ENCODE measurements around the gene FES. TPM values are rescaled to one million over a fixed set of nuclear protein-coding genes. Genes with fewer than 3 reads are reported as not detected.
"Not testable (repeated sequence)": the region's sequence is repeated elsewhere in the genome, so short reads cannot be mapped to it uniquely, and the experiment has no call there.

FES gene
- polyA plus RNA-seq, 1 of the 3 experiments (the other 2 are of a cell fraction), result 0.03 TPM

DNA sequence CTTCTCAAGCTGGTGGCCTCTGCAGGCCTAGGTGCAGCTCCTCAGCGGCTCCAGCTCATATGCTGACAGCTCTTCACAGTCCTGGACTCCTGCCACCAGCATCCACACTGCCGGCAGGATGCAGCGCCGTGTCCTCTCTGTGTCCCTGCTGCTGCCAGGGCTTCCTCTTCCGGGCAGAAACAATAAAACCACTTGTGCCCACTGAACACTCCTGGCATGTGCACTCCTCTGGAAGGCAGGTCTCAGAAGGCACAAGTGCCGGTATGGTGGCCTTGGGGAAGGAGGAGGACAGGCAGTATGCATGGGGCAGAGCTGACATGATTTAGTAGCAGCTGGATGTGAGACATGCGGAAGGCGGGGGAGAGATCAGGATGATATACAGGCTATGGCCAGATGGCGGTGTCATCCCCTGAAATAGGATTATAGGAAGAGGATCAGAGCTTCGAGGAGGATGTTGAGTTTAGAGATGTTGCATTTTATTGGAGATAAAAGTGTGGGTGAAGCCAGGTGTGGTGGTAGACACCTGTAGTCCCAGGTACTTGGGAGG lies 11.3 kb downstream of the FES start (continued):
- TF ChIP-seq GABPA (IDR thresholded peaks at IDR 0.05; ENCODE audit: low read depth) (no peak), TCF12 (IDR thresholded peaks at IDR 0.05) (no peak), SMC3 (IDR thresholded peaks at IDR 0.05; ENCODE audit: low read depth, low read length) (no peak; the same call in 1 of the 2 replicates), SIN3A (IDR thresholded peaks at IDR 0.05; ENCODE audit: borderline replicate concordance, low read depth, low read length) (no peak), USF2 (IDR thresholded peaks at IDR 0.05; ENCODE audit: borderline replicate concordance, low read depth, low read length) (no peak), ZBTB33 (IDR thresholded peaks at IDR 0.05; ENCODE audit: borderline replicate concordance, low read depth) (no peak), RXRA (IDR thresholded peaks at IDR 0.05; ENCODE audit: borderline replicate concordance, low read depth) (no peak), YY1 (IDR thresholded peaks at IDR 0.05; ENCODE audit: low read depth) (no peak)

DNA sequence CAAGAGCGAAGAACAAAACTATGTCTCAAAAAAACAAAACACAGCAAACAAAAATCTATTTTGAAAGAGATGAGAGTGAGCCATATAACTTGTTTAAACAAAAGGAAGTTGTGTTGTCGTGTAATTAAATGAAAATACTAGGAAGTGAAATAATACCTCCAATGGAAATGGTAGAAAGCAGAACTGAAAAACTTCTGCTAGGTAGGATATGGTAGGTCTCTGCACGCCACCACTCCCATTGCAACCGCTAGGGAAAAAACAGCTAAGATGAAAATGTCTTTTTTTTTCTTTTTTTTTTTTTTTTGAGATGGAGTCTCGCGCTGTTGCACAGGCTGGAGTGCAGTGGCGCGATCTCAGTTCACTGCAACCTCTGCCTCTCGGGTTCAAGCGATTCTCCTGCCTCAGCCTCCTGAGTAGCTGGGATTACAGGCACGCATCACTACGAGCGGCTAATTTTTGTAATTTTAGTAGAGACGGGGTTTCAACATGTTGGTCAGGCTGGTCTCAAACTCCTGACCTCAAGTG lies 12.9 kb downstream of the FES start:
- H4K20me1 ChIP-seq (ENCODE audit: insufficient read depth); H3K9me3 ChIP-seq; H3K9ac ChIP-seq; H3K4me3 ChIP-seq (ENCODE audit: low read depth in 2 of 2, low read length in 1 of 2); POLR2A ChIA-PET; DNase-seq; H3K27me3 ChIP-seq (ENCODE audit: insufficient read depth); H3K79me2 ChIP-seq (ENCODE audit: insufficient read depth); H3F3A ChIP-seq (replicated peaks; ENCODE audit: insufficient read depth); H3K9me2 ChIP-seq; H3K4me2 ChIP-seq; H2AFZ ChIP-seq (ENCODE audit: low read depth); H3K27ac ChIP-seq (ENCODE audit: low read depth in 2 of 2, low read length in 1 of 2); H3K36me3 ChIP-seq (replicated peaks in 1 of 2; ENCODE audit: control insufficient read depth in 1 of 2, insufficient read depth in 2 of 2, low read length in 1 of 2): not testable (repeated sequence)
- peaks cover 0 to 12% of the 10 kb centered on the region in 2 experiments; a peak in 1 of 4 replicates for H3K4me1 ChIP-seq (ENCODE audit: control insufficient read depth in 1 of 2, insufficient read depth in 2 of 2, low read depth in 1 of 2, low read length in 1 of 2)
- 94% methylated on average over 14 of the region's 14 CpGs for WGBS (ENCODE audit: low lambda C conversion rate)
- CTCF ChIA-PET, result interaction anchor here (1.3 to 6.4 kb wide), 5 partner anchors 11 to 249 kb away, joined by 3 to 93 read pairs (median 6); partner anchors contain the start of genes FES, HDDC3 and UNC45A

GRCh38 chr15:90901175-90902039 lies 17.1 kb downstream of the FES start:
- Histone ChIP-seq H3K9me2 (no peaks in the 10 kb centered on the region), H3K27me3 (ENCODE audit: insufficient read depth) (no peaks in the 10 kb centered on the region), H3K9ac (peak overlapping the region; percentile 61), H4K20me1 (ENCODE audit: insufficient read depth) (no peaks in the 10 kb centered on the region), H3K4me2 (peak overlapping the region; percentile 76), H2AFZ (ENCODE audit: low read depth) (peak overlapping the region; percentile 92), H3K4me1 (ENCODE audit: control insufficient read depth in 1 of 2, insufficient read depth in 2 of 2, low read depth in 1 of 2, low read length in 1 of 2) (peaks cover 3 to 11% of the 10 kb centered on the region in 2 experiments; a peak in 2 of 4 replicates), H3K79me2 (ENCODE audit: insufficient read depth) (no peaks in the 10 kb centered on the region), H3F3A (replicated peaks; ENCODE audit: insufficient read depth) (peaks cover 10% of the 10 kb centered on the region), H3K4me3 (ENCODE audit: low read depth in 2 of 2, low read length in 1 of 2) (peak overlapping the region; percentile 68 to 91), H3K9me3 (no peaks in the 10 kb centered on the region), H3K36me3 (replicated peaks in 1 of 2; ENCODE audit: control insufficient read depth in 1 of 2, insufficient read depth in 2 of 2, low read length in 1 of 2) (peaks cover 0 to 13% of the 10 kb centered on the region in 2 experiments), H3K27ac (ENCODE audit: low read depth in 2 of 2, low read length in 1 of 2) (peak overlapping the region; percentile 62 to 92; a peak in 3 of 4 replicates)
- DNase-seq, result no peak
- ChIA-PET CTCF (interaction anchor here (1.0 to 7.5 kb wide), 9 partner anchors 9 to 582 kb away, joined by 3 to 121 read pairs (median 7); partner anchors contain the start of genes HDDC3 and UNC45A), POLR2A (no interaction called here)
- 67% methylated on average over 14 of the region's 14 CpGs for WGBS (ENCODE audit: low lambda C conversion rate)
- TF ChIP-seq NFIC (IDR thresholded peaks at IDR 0.05; ENCODE audit: borderline replicate concordance) (no peak), RAD21 (IDR thresholded peaks at IDR 0.05; ENCODE audit: low read length) (no peak), GATA2 (CRISPR knock-in tag; IDR thresholded peaks at IDR 0.05) (no peak), JUND (IDR thresholded peaks at IDR 0.05) (no peak), RCOR1 (IDR thresholded peaks at IDR 0.05; ENCODE audit: low read length) (no peak), ELF1 (IDR thresholded peaks at IDR 0.05) (no peak), SIN3A (IDR thresholded peaks at IDR 0.05; ENCODE audit: borderline replicate concordance, low read depth, low read length) (no peak), USF1 (IDR thresholded peaks at IDR 0.05; ENCODE audit: borderline replicate concordance, low read depth) (no peak), ZBTB33 (IDR thresholded peaks at IDR 0.05; ENCODE audit: borderline replicate concordance, low read depth) (no peak), YY1 (IDR thresholded peaks at IDR 0.05; ENCODE audit: low read depth) (no peak), TCF12 (IDR thresholded peaks at IDR 0.05) (no peak)
- TF ChIP-seq, protein P1, sequence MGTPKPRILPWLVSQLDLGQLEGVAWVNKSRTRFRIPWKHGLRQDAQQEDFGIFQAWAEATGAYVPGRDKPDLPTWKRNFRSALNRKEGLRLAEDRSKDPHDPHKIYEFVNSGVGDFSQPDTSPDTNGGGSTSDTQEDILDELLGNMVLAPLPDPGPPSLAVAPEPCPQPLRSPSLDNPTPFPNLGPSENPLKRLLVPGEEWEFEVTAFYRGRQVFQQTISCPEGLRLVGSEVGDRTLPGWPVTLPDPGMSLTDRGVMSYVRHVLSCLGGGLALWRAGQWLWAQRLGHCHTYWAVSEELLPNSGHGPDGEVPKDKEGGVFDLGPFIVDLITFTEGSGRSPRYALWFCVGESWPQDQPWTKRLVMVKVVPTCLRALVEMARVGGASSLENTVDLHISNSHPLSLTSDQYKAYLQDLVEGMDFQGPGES (IDR thresholded peaks at IDR 0.05; ENCODE audit: low read depth, low read length), result no peak
